GM23338 (cell line): Measurements from ENCODE around the gene ITGB5. TPM values are rescaled to one million over a fixed set of nuclear protein-coding genes. Genes with fewer than 3 reads are reported as not detected.

ENCODE experiments used
- ATAC-seq: fragments of 200-7000 bp; cut with Tn5 transposase; 3 replicates; pipeline ENCODE4 v1.9.1; 2020
- DNase-seq: peaks from one replicate; pipeline ENCODE4 v3.0.0-alpha.2; 2015; ENCODE audit warnings: low spot score
- H2AFZ ChIP-seq: fragments of 200-600 bp; sonication (generic); 2 replicates; pipeline ENCODE4 v1.8.0; 2016; ENCODE audit warnings: antibody characterized with exemption, mild to moderate bottlenecking, moderate library complexity
- H3F3A ChIP-seq: fragments of 200-600 bp; sonication (generic); replicated peaks from 2 replicates; pipeline ENCODE4 v1.8.0; 2017; ENCODE audit warnings: antibody characterized with exemption, mixed run types, low read depth
- H3K27ac ChIP-seq: fragments of 200-600 bp; sonication (generic); 2 replicates; pipeline ENCODE4 v1.6.1; 2016; ENCODE audit warnings: low read depth
- H3K27me3 ChIP-seq: fragments of 200-600 bp; sonication (generic); 2 replicates; pipeline ENCODE4 v1.8.0; 2016; ENCODE audit warnings: mild to moderate bottlenecking, mixed run types, moderate library complexity; ENCODE audit not compliant: insufficient read depth
- H3K36me3 ChIP-seq: fragments of 200-600 bp; sonication (generic); 2 replicates; pipeline ENCODE4 v1.8.0; 2016; ENCODE audit warnings: mild to moderate bottlenecking; ENCODE audit not compliant: insufficient read depth
- H3K4me1 ChIP-seq: fragments of 200-600 bp; sonication (generic); 2 replicates; pipeline ENCODE4 v1.8.0; 2016; ENCODE audit warnings: mild to moderate bottlenecking, moderate library complexity; ENCODE audit not compliant: insufficient read depth
- H3K4me2 ChIP-seq: fragments of 200-600 bp; sonication (generic); 2 replicates; pipeline ENCODE4 v1.7.1; 2017; ENCODE audit warnings: mixed run types
- H3K4me3 ChIP-seq: fragments of 200-600 bp; sonication (generic); 2 replicates; pipeline ENCODE4 v1.6.1; 2016; ENCODE audit warnings: mixed run types
- H3K79me2 ChIP-seq: fragments of 200-600 bp; sonication (generic); replicated peaks from 2 replicates; pipeline ENCODE4 v1.8.0; 2017; ENCODE audit warnings: mild to moderate bottlenecking; ENCODE audit not compliant: insufficient read depth
- H3K9me2 ChIP-seq: fragments of 200-600 bp; sonication (generic); 2 replicates; pipeline ENCODE4 v1.8.0; 2017; ENCODE audit not compliant: insufficient read depth
- H4K20me1 ChIP-seq: fragments of 200-600 bp; sonication (generic); replicated peaks from 2 replicates; pipeline ENCODE4 v1.8.0; 2017; ENCODE audit warnings: mild to moderate bottlenecking; ENCODE audit not compliant: insufficient read depth
- H3K27ac Mint-ChIP-seq: 2 replicates; pipeline ENCODE4 v1.8.0; 2020; ENCODE audit warnings: inconsistent platforms, mild to moderate bottlenecking, moderate library complexity, mixed read lengths
- H3K27me3 Mint-ChIP-seq: 3 replicates; pipeline ENCODE4 v1.8.0; 2022; ENCODE audit warnings: low read depth, mild to moderate bottlenecking, moderate library complexity, mixed read lengths, inconsistent platforms; ENCODE audit not compliant: insufficient read depth, poor library complexity
- H3K36me3 Mint-ChIP-seq: 3 replicates; pipeline ENCODE4 v1.8.0; 2021; ENCODE audit warnings: low read depth, mild to moderate bottlenecking, inconsistent platforms, moderate library complexity, mixed read lengths
- H3K4me1 Mint-ChIP-seq: 3 replicates; pipeline ENCODE4 v1.8.0; 2020; ENCODE audit warnings: mild to moderate bottlenecking, inconsistent platforms, mixed read lengths
- H3K4me3 Mint-ChIP-seq: 3 replicates; pipeline ENCODE4 v1.8.0; 2021; ENCODE audit warnings: moderate library complexity, mild to moderate bottlenecking, inconsistent platforms, mixed read lengths
- H3K9me3 Mint-ChIP-seq: 3 replicates; pipeline ENCODE4 v1.8.0; 2020; ENCODE audit warnings: moderate library complexity, mild to moderate bottlenecking, inconsistent platforms, mixed read lengths
- CREB1 ChIP-seq: fragments of 250-450 bp; sonication (Bioruptor Pico); IDR thresholded peaks from 2 replicates; pipeline ENCODE4 v1.5.0; 2020; ENCODE audit warnings: low read depth, mild to moderate bottlenecking, moderate library complexity
- EZH2 ChIP-seq: fragments of 200-600 bp; sonication (generic); IDR thresholded peaks from one replicate; pipeline ENCODE4 v1.8.0; 2017; ENCODE audit warnings: antibody characterized with exemption, mild to moderate bottlenecking, low read depth; ENCODE audit not compliant: unreplicated experiment
- POLR2AphosphoS5 ChIP-seq: IDR thresholded peaks from 2 replicates; pipeline ENCODE4 v1.6.1; 2016; ENCODE audit warnings: antibody characterized with exemption, low read depth
- ZNF114 ChIP-seq: fragments of 250-450 bp; sonication (Bioruptor Pico); IDR thresholded peaks from 2 replicates; pipeline ENCODE4 v1.5.0; 2020; ENCODE audit warnings: mild to moderate bottlenecking, moderate library complexity
- ZNF331 ChIP-seq: fragments of 250-450 bp; sonication (Bioruptor Pico); IDR thresholded peaks from 2 replicates; pipeline ENCODE4 v1.5.0; 2020; ENCODE audit warnings: low read depth, mild to moderate bottlenecking, moderate library complexity
- polyA plus RNA-seq: library from polyadenylated mRNA; unstranded; fragments of >200 nt; fragmentation: Nextera tagmentation; extraction: Ambion mirVana; gene quantifications from 2 replicates; pipeline ENCODE4 v1.2.1, GENCODE V29; 2016
- total RNA-seq: library from RNA; depleted of rRNA; stranded (reverse); fragments of >200 nt; shearing (Covaris generic); gene quantifications from 2 replicates; pipeline ENCODE4 v1.2.3, GENCODE V29; 2014
- TF ChIP-seq, protein P1 (sequence below), 2 experiments: fragments of 200-600 bp in 1 of 2; sonication (generic) in 1 of 2; conservative IDR thresholded peaks; 2 replicates each; pipeline versions ENCODE4 v1.5.1 to v1.6.1; 2016 to 2017; ENCODE audit warnings: antibody characterized with exemption in 2 of 2, low read depth in 2 of 2, mild to moderate bottlenecking in 2 of 2, moderate library complexity in 1 of 2
- TF ChIP-seq, protein P2 (sequence below): IDR thresholded peaks from one replicate; pipeline ENCODE4 v1.6.1; 2018; ENCODE audit warnings: antibody characterized with exemption; ENCODE audit not compliant: unreplicated experiment

Gene ITGB5
- total and polyA plus RNA-seq, 2 experiments from 2014 or later: 68.2 to 269 TPM

DNA sequence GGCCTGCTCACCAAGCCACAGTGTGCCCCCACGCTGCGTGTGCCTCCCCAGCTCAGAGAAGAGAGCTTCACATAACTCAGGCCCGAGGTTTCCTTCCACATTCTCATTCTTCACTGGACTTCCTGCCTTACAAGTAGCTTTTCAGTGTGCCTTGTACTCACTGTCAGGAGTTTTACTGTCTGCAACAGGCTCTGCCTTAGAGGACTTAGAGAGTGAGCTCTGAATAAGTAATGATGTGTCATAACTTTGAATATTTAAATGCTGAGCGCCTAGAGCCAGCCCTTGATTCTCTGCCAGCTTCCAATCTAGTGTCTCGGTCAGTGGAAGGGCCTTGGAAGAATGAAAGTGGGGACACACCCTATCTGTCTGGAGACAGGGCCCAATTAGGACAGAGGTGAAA, 41.8 kb downstream of the ITGB5 start:
- Histone ChIP-seq H3F3A (0 out of 2 replicates have a peak, but pooled peaks cover 16% of the 10 kb centered on the region), H3K36me3 (peaks cover 34% of the 10 kb centered on the region), H3K4me1 (0 out of 2 replicates have a peak, but pooled peaks cover 10% of the 10 kb centered on the region), H3K27me3 (no peaks in the 10 kb centered on the region), H4K20me1 (peaks cover 30% of the 10 kb centered on the region; the same call in 1 of the 2 replicates), H3K4me3 (no peak overlapping the region), H3K79me2 (peaks cover 78% of the 10 kb centered on the region), H3K27ac (peak overlapping the region; percentile 79; the same call in 1 of the 2 replicates), H3K4me2 (no peak overlapping the region), H3K9me2 (no peaks in the 10 kb centered on the region), H2AFZ (no peak overlapping the region)
- no peak for ATAC-seq
- H3K4me1 Mint-ChIP-seq: peaks cover 3% of the 10 kb centered on the region; the same call in 2 of the 3 replicates
- H3K9me3 Mint-ChIP-seq: no peaks in the 10 kb centered on the region
- TF ChIP-seq POLR2AphosphoS5: no peak
- TF ChIP-seq CREB1 (CRISPR knock-in tag): no peak
- TF ChIP-seq EZH2: no peak
- TF ChIP-seq ZNF331: no peak
- TF ChIP-seq, protein P1, sequence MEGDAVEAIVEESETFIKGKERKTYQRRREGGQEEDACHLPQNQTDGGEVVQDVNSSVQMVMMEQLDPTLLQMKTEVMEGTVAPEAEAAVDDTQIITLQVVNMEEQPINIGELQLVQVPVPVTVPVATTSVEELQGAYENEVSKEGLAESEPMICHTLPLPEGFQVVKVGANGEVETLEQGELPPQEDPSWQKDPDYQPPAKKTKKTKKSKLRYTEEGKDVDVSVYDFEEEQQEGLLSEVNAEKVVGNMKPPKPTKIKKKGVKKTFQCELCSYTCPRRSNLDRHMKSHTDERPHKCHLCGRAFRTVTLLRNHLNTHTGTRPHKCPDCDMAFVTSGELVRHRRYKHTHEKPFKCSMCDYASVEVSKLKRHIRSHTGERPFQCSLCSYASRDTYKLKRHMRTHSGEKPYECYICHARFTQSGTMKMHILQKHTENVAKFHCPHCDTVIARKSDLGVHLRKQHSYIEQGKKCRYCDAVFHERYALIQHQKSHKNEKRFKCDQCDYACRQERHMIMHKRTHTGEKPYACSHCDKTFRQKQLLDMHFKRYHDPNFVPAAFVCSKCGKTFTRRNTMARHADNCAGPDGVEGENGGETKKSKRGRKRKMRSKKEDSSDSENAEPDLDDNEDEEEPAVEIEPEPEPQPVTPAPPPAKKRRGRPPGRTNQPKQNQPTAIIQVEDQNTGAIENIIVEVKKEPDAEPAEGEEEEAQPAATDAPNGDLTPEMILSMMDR (conservative IDR thresholded peaks at IDR 0.05; ENCODE audit: low read depth in 2 of 2): no peak
- no peak for TF ChIP-seq ZNF114
- H3K4me3 Mint-ChIP-seq: no peak overlapping the region
- DNase-seq: no peak
- H3K27ac Mint-ChIP-seq: no peak overlapping the region
- no peaks in the 10 kb centered on the region for H3K27me3 Mint-ChIP-seq
- peaks cover 70% of the 10 kb centered on the region for H3K36me3 Mint-ChIP-seq

DNA sequence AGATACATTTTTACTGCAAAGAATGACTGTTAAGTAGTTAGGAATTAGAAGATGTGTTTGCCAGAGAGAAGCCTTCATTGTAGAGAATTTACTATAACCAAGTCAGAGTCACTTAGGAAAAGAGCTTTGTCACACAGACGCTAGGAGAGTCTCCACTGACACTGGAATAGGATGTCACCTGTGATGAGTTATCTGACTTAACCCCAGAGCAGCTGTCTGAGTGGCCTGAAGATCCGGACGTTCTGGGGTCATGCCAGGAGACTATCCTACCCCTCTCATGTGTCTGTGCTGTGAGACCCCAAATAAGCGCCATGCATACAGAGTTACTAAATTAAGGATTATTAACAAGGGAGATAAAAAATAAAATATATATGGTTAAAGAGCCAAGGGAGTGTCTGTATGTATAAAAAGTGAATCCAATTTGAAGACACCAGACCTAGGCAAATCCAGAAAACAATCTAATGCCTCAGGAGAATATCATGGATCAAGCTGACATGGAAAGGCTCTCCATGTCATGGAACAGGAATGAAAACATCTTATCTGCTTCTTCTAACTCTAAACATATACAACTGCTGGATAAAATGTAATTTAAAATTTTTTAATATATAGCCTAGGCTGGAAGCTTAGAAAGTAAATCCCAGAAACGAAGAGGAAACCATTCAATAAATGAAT, 43.5 kb downstream of the ITGB5 start:
- H3K36me3 ChIP-seq: peaks cover 42% of the 10 kb centered on the region

More for the DNA sequence above, 43.5 kb downstream of the ITGB5 start:
- DNase-seq (no peak), ATAC-seq (no peak)
- no peak overlapping the region for H3K4me3 ChIP-seq
- TF ChIP-seq, protein P2, sequence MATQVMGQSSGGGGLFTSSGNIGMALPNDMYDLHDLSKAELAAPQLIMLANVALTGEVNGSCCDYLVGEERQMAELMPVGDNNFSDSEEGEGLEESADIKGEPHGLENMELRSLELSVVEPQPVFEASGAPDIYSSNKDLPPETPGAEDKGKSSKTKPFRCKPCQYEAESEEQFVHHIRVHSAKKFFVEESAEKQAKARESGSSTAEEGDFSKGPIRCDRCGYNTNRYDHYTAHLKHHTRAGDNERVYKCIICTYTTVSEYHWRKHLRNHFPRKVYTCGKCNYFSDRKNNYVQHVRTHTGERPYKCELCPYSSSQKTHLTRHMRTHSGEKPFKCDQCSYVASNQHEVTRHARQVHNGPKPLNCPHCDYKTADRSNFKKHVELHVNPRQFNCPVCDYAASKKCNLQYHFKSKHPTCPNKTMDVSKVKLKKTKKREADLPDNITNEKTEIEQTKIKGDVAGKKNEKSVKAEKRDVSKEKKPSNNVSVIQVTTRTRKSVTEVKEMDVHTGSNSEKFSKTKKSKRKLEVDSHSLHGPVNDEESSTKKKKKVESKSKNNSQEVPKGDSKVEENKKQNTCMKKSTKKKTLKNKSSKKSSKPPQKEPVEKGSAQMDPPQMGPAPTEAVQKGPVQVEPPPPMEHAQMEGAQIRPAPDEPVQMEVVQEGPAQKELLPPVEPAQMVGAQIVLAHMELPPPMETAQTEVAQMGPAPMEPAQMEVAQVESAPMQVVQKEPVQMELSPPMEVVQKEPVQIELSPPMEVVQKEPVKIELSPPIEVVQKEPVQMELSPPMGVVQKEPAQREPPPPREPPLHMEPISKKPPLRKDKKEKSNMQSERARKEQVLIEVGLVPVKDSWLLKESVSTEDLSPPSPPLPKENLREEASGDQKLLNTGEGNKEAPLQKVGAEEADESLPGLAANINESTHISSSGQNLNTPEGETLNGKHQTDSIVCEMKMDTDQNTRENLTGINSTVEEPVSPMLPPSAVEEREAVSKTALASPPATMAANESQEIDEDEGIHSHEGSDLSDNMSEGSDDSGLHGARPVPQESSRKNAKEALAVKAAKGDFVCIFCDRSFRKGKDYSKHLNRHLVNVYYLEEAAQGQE: no peak
- no peak for TF ChIP-seq ZNF331
- no peak for TF ChIP-seq EZH2
- peaks cover 3% of the 10 kb centered on the region; the same call in 1 of the 3 replicates for H3K4me1 Mint-ChIP-seq
- H3K36me3 Mint-ChIP-seq: peaks cover 80% of the 10 kb centered on the region
- H3F3A ChIP-seq: peaks cover 11% of the 10 kb centered on the region; the same call in 1 of the 2 replicates
- H4K20me1 ChIP-seq: peaks cover 32% of the 10 kb centered on the region
- no peaks in the 10 kb centered on the region for H3K27me3 ChIP-seq
- peaks cover 78% of the 10 kb centered on the region for H3K79me2 ChIP-seq
- H3K27ac Mint-ChIP-seq: 0 out of 2 replicates have a peak overlapping the region, but pooled peaks have one; percentile 8
- H3K4me2 ChIP-seq: no peak overlapping the region
- H3K27me3 Mint-ChIP-seq: no peaks in the 10 kb centered on the region
- no peaks in the 10 kb centered on the region for H3K4me1 ChIP-seq
- no peak overlapping the region for H3K4me3 Mint-ChIP-seq
- H3K27ac ChIP-seq: peak overlapping the region; percentile 78
- no peaks in the 10 kb centered on the region for H3K9me2 ChIP-seq
- H2AFZ ChIP-seq: no peak overlapping the region
- no peaks in the 10 kb centered on the region for H3K9me3 Mint-ChIP-seq
